OCI-LY3 (cell line): ENCODE results near the gene RPL15.

Experiments used
- EZH2phosphoT487 ChIP-seq: fragments of 200-600 bp; shearing (Covaris generic); IDR thresholded peaks from 2 replicates; pipeline ENCODE4 v1.6.1; 2018; ENCODE audit warnings: antibody characterized with exemption, mixed run types, low read depth
- TF ChIP-seq, protein P1 (sequence below): fragments of 200-600, 300-600 bp; sonication (generic); IDR thresholded peaks from 2 replicates; pipeline ENCODE4 v1.5.1; 2014; ENCODE audit warnings: antibody characterized with exemption, low read length, low read depth

DNA sequence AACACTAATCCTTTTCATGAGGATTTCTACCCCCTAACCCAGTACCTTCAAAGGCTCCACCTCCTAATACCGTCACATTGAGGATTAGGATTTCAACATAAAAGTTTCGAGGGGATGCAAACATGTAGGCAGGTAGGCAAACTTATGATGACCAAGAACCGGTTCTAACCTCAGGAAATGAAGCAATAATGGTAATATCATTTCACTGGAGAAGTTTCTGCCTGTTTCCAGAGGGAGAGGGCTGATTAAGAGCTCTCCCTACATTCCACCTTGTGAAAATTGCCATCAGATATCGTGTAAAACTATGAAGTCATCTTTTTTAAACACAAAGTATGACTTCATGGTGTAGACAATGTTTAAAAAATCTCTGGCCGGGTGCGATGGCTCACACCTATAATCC is 31.7 kb upstream of the RPL15 start:
- no peak for TF ChIP-seq EZH2phosphoT487
- TF ChIP-seq, protein P1, sequence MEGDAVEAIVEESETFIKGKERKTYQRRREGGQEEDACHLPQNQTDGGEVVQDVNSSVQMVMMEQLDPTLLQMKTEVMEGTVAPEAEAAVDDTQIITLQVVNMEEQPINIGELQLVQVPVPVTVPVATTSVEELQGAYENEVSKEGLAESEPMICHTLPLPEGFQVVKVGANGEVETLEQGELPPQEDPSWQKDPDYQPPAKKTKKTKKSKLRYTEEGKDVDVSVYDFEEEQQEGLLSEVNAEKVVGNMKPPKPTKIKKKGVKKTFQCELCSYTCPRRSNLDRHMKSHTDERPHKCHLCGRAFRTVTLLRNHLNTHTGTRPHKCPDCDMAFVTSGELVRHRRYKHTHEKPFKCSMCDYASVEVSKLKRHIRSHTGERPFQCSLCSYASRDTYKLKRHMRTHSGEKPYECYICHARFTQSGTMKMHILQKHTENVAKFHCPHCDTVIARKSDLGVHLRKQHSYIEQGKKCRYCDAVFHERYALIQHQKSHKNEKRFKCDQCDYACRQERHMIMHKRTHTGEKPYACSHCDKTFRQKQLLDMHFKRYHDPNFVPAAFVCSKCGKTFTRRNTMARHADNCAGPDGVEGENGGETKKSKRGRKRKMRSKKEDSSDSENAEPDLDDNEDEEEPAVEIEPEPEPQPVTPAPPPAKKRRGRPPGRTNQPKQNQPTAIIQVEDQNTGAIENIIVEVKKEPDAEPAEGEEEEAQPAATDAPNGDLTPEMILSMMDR: no peak
